Measurements from ENCODE around the gene BRD1. TPM values are rescaled to one million over a fixed set of nuclear protein-coding genes. Genes with fewer than 3 reads are reported as not detected.
A peak's percentile ranks its signal among the peaks of the same experiment; 100 is the strongest.

BRD1 gene
- total and polyA plus RNA-seq, 2 donors = 18.2 to 43.6 TPM

DNA sequence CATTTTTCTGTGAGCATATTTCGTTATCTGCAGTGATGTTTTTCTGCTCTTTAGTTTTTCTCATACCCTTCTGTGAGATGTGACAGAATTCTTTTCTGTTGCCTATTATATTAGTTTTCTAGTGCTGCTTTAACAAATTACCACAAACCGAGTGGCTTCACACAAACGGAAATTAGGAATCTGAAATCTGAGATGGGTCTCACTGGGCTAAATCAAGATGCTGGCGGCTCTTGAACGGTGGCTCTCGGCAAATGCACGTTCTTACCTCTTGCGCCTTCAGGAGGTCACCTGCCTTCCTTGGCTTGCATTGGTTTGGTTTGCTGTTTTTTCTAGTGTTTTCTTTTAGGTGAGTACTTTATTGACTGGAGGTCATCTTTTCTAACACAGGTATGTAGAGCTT lies 39.0 kb upstream of the BRD1 start:
- Histone ChIP-seq H3K27ac (ENCODE audit: low read depth in 1 of 2, low read length in 1 of 2) (no peak overlapping the region), H3K27me3 (ENCODE audit: control insufficient read depth in 2 of 2, insufficient read depth in 1 of 2, low read length in 1 of 2) (no peaks in the 10 kb centered on the region), H3K9me3 (ENCODE audit: control insufficient read depth in 2 of 2, insufficient read depth in 1 of 2, low read length in 1 of 2) (peaks cover 8 to 34% of the 10 kb centered on the region in 2 donors), H3K36me3 (ENCODE audit: control insufficient read depth in 2 of 2, insufficient read depth in 2 of 2, low read length in 1 of 2) (peaks cover 2 to 19% of the 10 kb centered on the region in 2 donors), H3K4me1 (ENCODE audit: control insufficient read depth in 2 of 2, insufficient read depth in 2 of 2, low read length in 2 of 2) (peaks cover 31 to 46% of the 10 kb centered on the region in 2 donors), H3K4me3 (ENCODE audit: low read length in 2 of 2) (no peak overlapping the region)
- WGBS = 96% methylated on average over 8 of the region's 8 CpGs
- no peak for DNase-seq (ENCODE audit: low read depth in 6 of 9, low spot score in 9 of 9)

GRCh38 chr22:49866134-49866533 lies 38.5 kb upstream of the BRD1 start:
- Histone ChIP-seq H3K4me3 (ENCODE audit: low read length in 2 of 2) (no peak overlapping the region), H3K36me3 (ENCODE audit: control insufficient read depth in 2 of 2, insufficient read depth in 2 of 2, low read length in 1 of 2) (peaks cover 0 to 19% of the 10 kb centered on the region in 2 donors), H3K4me1 (ENCODE audit: control insufficient read depth in 2 of 2, insufficient read depth in 2 of 2, low read length in 2 of 2) (peaks cover 33 to 48% of the 10 kb centered on the region in 2 donors), H3K9me3 (ENCODE audit: control insufficient read depth in 2 of 2, insufficient read depth in 1 of 2, low read length in 1 of 2) (peaks cover 8 to 34% of the 10 kb centered on the region in 2 donors), H3K27ac (ENCODE audit: low read depth in 1 of 2, low read length in 1 of 2) (no peak overlapping the region), H3K27me3 (ENCODE audit: control insufficient read depth in 2 of 2, insufficient read depth in 1 of 2, low read length in 1 of 2) (no peaks in the 10 kb centered on the region)
- no peak for DNase-seq (ENCODE audit: low read depth in 6 of 9, low spot score in 9 of 9)
- WGBS = 37% methylated on average over 2 of the region's 2 CpGs

DNA sequence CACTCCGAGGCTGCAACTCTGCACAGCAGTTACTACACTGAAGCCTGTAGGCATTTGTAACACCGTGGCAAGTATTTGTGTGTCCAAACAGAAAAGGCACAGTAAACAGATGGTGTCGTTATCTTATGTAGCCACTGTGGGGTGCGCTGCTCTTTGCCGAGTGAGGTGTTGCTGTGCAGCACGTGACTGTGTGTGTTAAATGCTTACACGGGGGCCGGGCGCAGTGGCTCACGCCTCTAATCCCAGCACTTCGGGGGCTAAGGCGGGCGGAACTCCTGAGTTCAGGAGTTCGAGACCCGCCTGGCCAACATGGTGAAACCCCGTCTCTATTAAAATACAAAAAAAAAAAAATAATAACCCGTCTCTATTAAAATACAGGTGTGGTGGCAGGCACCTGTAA lies 37.5 kb upstream of the BRD1 start:
- peaks cover 30 to 45% of the 10 kb centered on the region in 2 donors for H3K4me1 ChIP-seq (ENCODE audit: control insufficient read depth in 2 of 2, insufficient read depth in 2 of 2, low read length in 2 of 2)
- no peak for DNase-seq (ENCODE audit: low read depth in 6 of 9, low spot score in 9 of 9)
- peaks cover 0 to 19% of the 10 kb centered on the region in 2 donors for H3K36me3 ChIP-seq (ENCODE audit: control insufficient read depth in 2 of 2, insufficient read depth in 2 of 2, low read length in 1 of 2)
- H3K27me3 ChIP-seq (ENCODE audit: control insufficient read depth in 2 of 2, insufficient read depth in 1 of 2, low read length in 1 of 2) = no peaks in the 10 kb centered on the region
- H3K27ac ChIP-seq (ENCODE audit: low read depth in 1 of 2, low read length in 1 of 2) = no peak overlapping the region
- H3K4me3 ChIP-seq (ENCODE audit: low read length in 2 of 2) = no peak overlapping the region
- H3K9me3 ChIP-seq (ENCODE audit: control insufficient read depth in 2 of 2, insufficient read depth in 1 of 2, low read length in 1 of 2) = peaks cover 8 to 34% of the 10 kb centered on the region in 2 donors
- WGBS = 92% methylated on average over 17 of the region's 17 CpGs

- peaks cover 2 to 24% of the 10 kb centered on the region in 2 donors for H3K9me3 ChIP-seq (ENCODE audit: control insufficient read depth in 2 of 2, insufficient read depth in 1 of 2, low read length in 1 of 2)
- H3K4me1 ChIP-seq (ENCODE audit: control insufficient read depth in 2 of 2, insufficient read depth in 2 of 2, low read length in 2 of 2) = peaks cover 29 to 45% of the 10 kb centered on the region in 2 donors
These were observed 36.3 kb upstream of the BRD1 start for GRCh38 chr22:49863931-49864330.

GRCh38 chr22:49862496-49862776 lies 34.8 kb upstream of the BRD1 start:
- 95% methylated on average over 5 of the region's 5 CpGs for WGBS
- Histone ChIP-seq H3K9me3 (ENCODE audit: control insufficient read depth in 2 of 2, insufficient read depth in 1 of 2, low read length in 1 of 2) (peaks cover 2 to 15% of the 10 kb centered on the region in 2 donors), H3K4me1 (ENCODE audit: control insufficient read depth in 2 of 2, insufficient read depth in 2 of 2, low read length in 2 of 2) (peaks cover 20 to 46% of the 10 kb centered on the region in 2 donors), H3K27me3 (ENCODE audit: control insufficient read depth in 2 of 2, insufficient read depth in 1 of 2, low read length in 1 of 2) (no peaks in the 10 kb centered on the region), H3K4me3 (ENCODE audit: low read length in 2 of 2) (no peak overlapping the region), H3K36me3 (ENCODE audit: control insufficient read depth in 2 of 2, insufficient read depth in 2 of 2, low read length in 1 of 2) (peaks cover 0 to 12% of the 10 kb centered on the region in 2 donors), H3K27ac (ENCODE audit: low read depth in 1 of 2, low read length in 1 of 2) (no peak overlapping the region)
- DNase-seq (ENCODE audit: low read depth in 6 of 9, low spot score in 9 of 9) = no peak

More at GRCh38 chr22:49863931-49864330, 36.3 kb upstream of the BRD1 start:
- DNase-seq (ENCODE audit: low read depth in 6 of 9, low spot score in 9 of 9) = peak in 4 of 9 donors; percentile 54 to 78 (median 60)
- Histone ChIP-seq H3K4me3 (ENCODE audit: low read length in 2 of 2) (no peak overlapping the region), H3K27me3 (ENCODE audit: control insufficient read depth in 2 of 2, insufficient read depth in 1 of 2, low read length in 1 of 2) (no peaks in the 10 kb centered on the region), H3K36me3 (ENCODE audit: control insufficient read depth in 2 of 2, insufficient read depth in 2 of 2, low read length in 1 of 2) (peaks cover 0 to 10% of the 10 kb centered on the region in 2 donors), H3K27ac (ENCODE audit: low read depth in 1 of 2, low read length in 1 of 2) (peak overlapping the region; percentile 58 to 81)
- WGBS = 16% methylated on average over 7 of the region's 7 CpGs

DNA sequence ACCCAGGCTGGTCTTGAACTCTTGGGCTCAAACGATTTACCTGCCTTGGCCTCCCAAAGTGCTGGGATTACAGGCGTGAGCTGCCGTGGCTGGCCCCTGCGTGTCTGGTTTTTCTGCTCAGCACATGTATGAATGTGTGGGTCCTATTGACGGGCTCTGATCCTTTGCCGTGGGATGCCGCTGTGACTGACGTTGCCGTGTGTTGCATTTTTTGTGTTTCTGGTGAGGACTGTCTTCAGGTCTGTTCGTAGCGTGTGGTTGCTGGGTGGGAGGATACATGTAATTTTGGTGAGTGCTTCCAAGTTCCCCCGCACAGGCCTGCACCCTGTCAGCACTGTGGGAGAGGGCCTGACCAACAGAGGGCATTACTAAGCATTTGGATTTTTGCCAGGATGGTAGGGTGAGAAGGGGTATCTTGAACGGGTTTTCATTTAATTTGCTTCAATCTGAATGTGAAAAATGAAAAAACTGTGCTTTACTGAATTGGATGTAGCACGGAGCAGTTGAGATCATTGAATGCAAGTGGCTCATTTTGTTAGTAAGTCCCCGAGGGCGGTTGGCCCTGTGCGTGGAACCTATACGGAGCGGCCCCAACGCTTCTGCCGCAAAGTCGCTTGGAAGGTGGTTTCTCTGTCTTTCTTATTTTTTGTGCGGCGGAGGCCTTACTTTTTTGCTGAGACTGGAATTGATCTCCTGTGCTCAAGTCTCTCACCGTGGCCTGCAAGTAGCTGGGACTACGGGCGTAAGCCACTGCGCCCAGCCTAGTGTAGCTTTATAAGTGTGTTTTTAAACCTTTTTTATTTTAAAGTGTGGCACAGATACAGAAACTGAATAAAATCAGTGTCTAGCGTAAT lies 34.2 kb upstream of the BRD1 start:
- 92% methylated on average over 29 of the region's 29 CpGs for WGBS

DNA sequence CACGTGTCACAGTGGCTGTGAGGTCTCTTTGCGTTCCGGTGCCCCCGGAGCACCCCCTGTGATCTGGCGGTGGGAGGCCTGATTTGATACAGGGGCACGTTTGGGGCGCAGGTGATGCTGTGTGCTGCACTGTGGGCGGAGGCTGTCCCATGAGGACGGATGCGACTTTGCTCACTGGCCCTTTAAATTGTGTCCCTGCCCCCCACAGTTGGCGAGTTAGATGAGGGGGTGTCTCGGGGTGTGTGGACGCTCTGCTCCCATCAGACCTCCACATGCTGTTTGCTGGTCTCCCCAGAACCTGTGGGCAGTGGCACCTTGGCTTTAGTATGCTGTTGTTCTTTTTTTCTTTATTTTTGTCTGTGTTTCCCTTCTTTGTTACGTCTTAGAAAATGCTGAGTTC lies 31.2 kb upstream of the BRD1 start:
- H3K4me3 ChIP-seq (ENCODE audit: low read length in 2 of 2) = no peak overlapping the region
- H3K27ac ChIP-seq (ENCODE audit: low read depth in 1 of 2, low read length in 1 of 2) = no peak overlapping the region
- H3K36me3 ChIP-seq (ENCODE audit: control insufficient read depth in 2 of 2, insufficient read depth in 2 of 2, low read length in 1 of 2) = peaks cover 0 to 5% of the 10 kb centered on the region in 2 donors
- H3K27me3 ChIP-seq (ENCODE audit: control insufficient read depth in 2 of 2, insufficient read depth in 1 of 2, low read length in 1 of 2) = no peaks in the 10 kb centered on the region
- H3K4me1 ChIP-seq (ENCODE audit: control insufficient read depth in 2 of 2, insufficient read depth in 2 of 2, low read length in 2 of 2) = peaks cover 30 to 63% of the 10 kb centered on the region in 2 donors
- H3K9me3 ChIP-seq (ENCODE audit: control insufficient read depth in 2 of 2, insufficient read depth in 1 of 2, low read length in 1 of 2) = no peaks in the 10 kb centered on the region
- 89% methylated on average over 14 of the region's 14 CpGs for WGBS
- no peak for DNase-seq (ENCODE audit: low read depth in 6 of 9, low spot score in 9 of 9)

More for the DNA sequence above, 34.2 kb upstream of the BRD1 start:
- Histone ChIP-seq H3K27ac (ENCODE audit: low read depth in 1 of 2, low read length in 1 of 2) (no peak overlapping the region), H3K4me1 (ENCODE audit: control insufficient read depth in 2 of 2, insufficient read depth in 2 of 2, low read length in 2 of 2) (peaks cover 20 to 47% of the 10 kb centered on the region in 2 donors), H3K4me3 (ENCODE audit: low read length in 2 of 2) (no peak overlapping the region), H3K27me3 (ENCODE audit: control insufficient read depth in 2 of 2, insufficient read depth in 1 of 2, low read length in 1 of 2) (no peaks in the 10 kb centered on the region), H3K9me3 (ENCODE audit: control insufficient read depth in 2 of 2, insufficient read depth in 1 of 2, low read length in 1 of 2) (peaks cover 2 to 11% of the 10 kb centered on the region in 2 donors), H3K36me3 (ENCODE audit: control insufficient read depth in 2 of 2, insufficient read depth in 2 of 2, low read length in 1 of 2) (peaks cover 0 to 9% of the 10 kb centered on the region in 2 donors)
- DNase-seq (ENCODE audit: low read depth in 6 of 9, low spot score in 9 of 9) = no peak

- H3K4me1 ChIP-seq (ENCODE audit: control insufficient read depth in 2 of 2, insufficient read depth in 2 of 2, low read length in 2 of 2) = peaks cover 21 to 56% of the 10 kb centered on the region in 2 donors
- no peak for DNase-seq (ENCODE audit: low read depth in 6 of 9, low spot score in 9 of 9)
- no peak overlapping the region for H3K4me3 ChIP-seq (ENCODE audit: low read length in 2 of 2)
- H3K9me3 ChIP-seq (ENCODE audit: control insufficient read depth in 2 of 2, insufficient read depth in 1 of 2, low read length in 1 of 2) = no peaks in the 10 kb centered on the region
- 91% methylated on average over 31 of the region's 31 CpGs for WGBS
- peaks cover 0 to 5% of the 10 kb centered on the region in 2 donors for H3K36me3 ChIP-seq (ENCODE audit: control insufficient read depth in 2 of 2, insufficient read depth in 2 of 2, low read length in 1 of 2)
- peaks cover 0 to 2% of the 10 kb centered on the region in 2 donors for H3K27me3 ChIP-seq (ENCODE audit: control insufficient read depth in 2 of 2, insufficient read depth in 1 of 2, low read length in 1 of 2)
- H3K27ac ChIP-seq (ENCODE audit: low read depth in 1 of 2, low read length in 1 of 2) = no peak overlapping the region
These were observed 29.3 kb upstream of the BRD1 start for GRCh38 chr22:49856766-49857618.

DNA sequence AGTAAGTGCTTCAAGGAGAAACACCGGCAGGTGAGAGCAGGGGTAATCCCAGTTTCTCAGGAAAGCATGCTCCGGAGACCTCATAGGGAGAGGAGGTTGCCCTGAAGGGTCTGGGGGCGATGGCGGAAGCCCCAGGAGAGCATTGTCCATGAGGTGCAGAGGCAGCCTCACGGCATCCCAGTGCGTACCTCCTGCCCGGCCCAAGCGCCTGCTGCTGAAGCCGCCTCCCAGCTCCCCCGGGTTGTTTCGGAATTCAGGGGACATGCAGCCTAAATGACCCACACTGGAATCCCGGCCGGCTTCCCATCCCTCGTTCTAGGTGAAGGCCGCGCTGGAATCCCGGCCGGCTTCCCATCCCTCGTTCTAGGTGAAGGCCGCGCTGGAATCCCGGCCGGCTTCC lies 28.7 kb upstream of the BRD1 start:
- DNase-seq (ENCODE audit: low read depth in 6 of 9, low spot score in 9 of 9) = no peak
- H3K9me3 ChIP-seq (ENCODE audit: control insufficient read depth in 2 of 2, insufficient read depth in 1 of 2, low read length in 1 of 2) = no peaks in the 10 kb centered on the region
- peaks cover 0 to 5% of the 10 kb centered on the region in 2 donors for H3K36me3 ChIP-seq (ENCODE audit: control insufficient read depth in 2 of 2, insufficient read depth in 2 of 2, low read length in 1 of 2)
- peaks cover 0 to 7% of the 10 kb centered on the region in 2 donors for H3K27me3 ChIP-seq (ENCODE audit: control insufficient read depth in 2 of 2, insufficient read depth in 1 of 2, low read length in 1 of 2)
- H3K4me1 ChIP-seq (ENCODE audit: control insufficient read depth in 2 of 2, insufficient read depth in 2 of 2, low read length in 2 of 2) = peaks cover 17 to 58% of the 10 kb centered on the region in 2 donors
- 92% methylated on average over 19 of the region's 23 CpGs for WGBS
- no peak overlapping the region for H3K27ac ChIP-seq (ENCODE audit: low read depth in 1 of 2, low read length in 1 of 2)
- H3K4me3 ChIP-seq (ENCODE audit: low read length in 2 of 2) = no peak overlapping the region

All from thymus (tissue), 11 donors.